Endothelial cell (in vitro differentiated cells): ENCODE results near the gene SIGLEC10. TPM values are rescaled to one million over a fixed set of nuclear protein-coding genes. Genes with fewer than 3 reads are reported as not detected.
"Not testable (repeated sequence)": the region's sequence is repeated elsewhere in the genome, so short reads cannot be mapped to it uniquely, and the experiment has no call there.

Experiments used
- DNase-seq: peaks from one replicate; pipeline ENCODE4 v3.0.0; 2021; ENCODE audit warnings: low spot score
- H3K27ac Mint-ChIP-seq: one replicate; pipeline ENCODE4 v1.8.0; 2021; ENCODE audit warnings: mixed read lengths, inconsistent platforms; ENCODE audit not compliant: unreplicated experiment
- H3K27me3 Mint-ChIP-seq: one replicate; pipeline ENCODE4 v1.8.0; 2021; ENCODE audit warnings: mild to moderate bottlenecking, moderate library complexity, mixed read lengths, inconsistent platforms; ENCODE audit not compliant: unreplicated experiment
- H3K36me3 Mint-ChIP-seq: one replicate; pipeline ENCODE4 v1.8.0; 2021; ENCODE audit warnings: mild to moderate bottlenecking, low read depth, mixed read lengths, inconsistent platforms; ENCODE audit not compliant: unreplicated experiment
- H3K4me1 Mint-ChIP-seq: one replicate; pipeline ENCODE4 v1.8.0; 2021; ENCODE audit warnings: mild to moderate bottlenecking, mixed read lengths, inconsistent platforms; ENCODE audit not compliant: unreplicated experiment
- H3K4me3 Mint-ChIP-seq: one replicate; pipeline ENCODE4 v1.8.0; 2021; ENCODE audit warnings: mild to moderate bottlenecking, mixed read lengths, inconsistent platforms; ENCODE audit not compliant: unreplicated experiment
- H3K9me3 Mint-ChIP-seq: one replicate; pipeline ENCODE4 v1.8.0; 2021; ENCODE audit warnings: mixed read lengths, inconsistent platforms; ENCODE audit not compliant: unreplicated experiment
- CTCF ChIP-seq: fragments of 200-600 bp; sonication (generic); IDR thresholded peaks from one replicate; pipeline ENCODE4 v1.5.0; 2021; ENCODE audit warnings: antibody characterized with exemption; ENCODE audit not compliant: unreplicated experiment
- total RNA-seq: library from RNA; stranded (reverse); fragmentation: NEBNext Ultra II Directional; extraction: Animal tissue kit (Norgen Biotek cat#: 25700); gene quantifications from one replicate; pipeline ENCODE4 v1.2.1, GENCODE V29; 2021; ENCODE audit not compliant: unreplicated experiment

Gene SIGLEC10
- total RNA-seq, 1 donor from 2014 or later, result not detected

DNA sequence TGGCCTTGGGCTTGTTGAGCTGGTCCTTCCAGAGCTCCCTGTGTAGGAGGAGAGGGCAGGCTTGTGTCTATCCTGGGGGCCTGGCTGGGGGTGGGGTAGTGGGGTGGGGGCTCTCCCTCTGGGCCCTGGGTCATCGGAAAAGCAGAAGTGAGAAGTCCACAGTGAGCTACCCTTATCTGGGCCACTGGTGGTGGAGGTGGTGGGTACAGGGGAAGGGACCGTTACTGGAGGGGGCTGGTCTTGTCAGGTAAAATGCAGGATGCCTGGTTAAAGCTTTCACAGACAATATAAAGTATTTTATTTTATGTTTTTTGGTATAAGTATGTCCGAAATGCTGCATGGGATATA lies 342 bp upstream of the SIGLEC10 start:
- Mint-ChIP-seq H3K27ac (no peak overlapping the region), H3K36me3 (peaks cover 4% of the 10 kb centered on the region), H3K4me3 (no peak overlapping the region), H3K9me3 (no peaks in the 10 kb centered on the region), H3K4me1 (no peaks in the 10 kb centered on the region), H3K27me3 (peaks cover 7% of the 10 kb centered on the region)
- no peak for DNase-seq
- TF ChIP-seq CTCF, result no peak

DNA sequence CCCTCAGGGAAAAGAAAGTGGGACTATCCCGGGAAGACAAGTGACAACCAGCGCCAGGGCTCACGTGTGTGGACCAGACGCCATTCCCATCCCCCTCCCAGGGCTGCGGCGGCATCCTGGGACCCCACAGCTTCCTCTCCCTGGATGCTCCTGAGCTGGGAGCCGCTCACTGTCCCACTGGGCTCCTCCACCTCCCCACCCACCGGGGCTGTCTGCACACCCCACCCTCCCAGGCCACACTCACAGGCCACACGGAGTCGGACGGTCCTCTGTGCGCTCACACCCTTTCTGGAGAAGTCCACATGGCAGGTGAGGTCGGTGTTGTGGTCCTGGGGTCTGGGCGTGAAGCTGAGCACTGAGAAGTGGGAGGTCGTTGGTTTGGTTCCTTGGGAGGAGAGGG lies 1.0 kb downstream of the SIGLEC10 start:
- not testable (repeated sequence) for H3K36me3 Mint-ChIP-seq, DNase-seq, H3K4me1 Mint-ChIP-seq, H3K4me3 Mint-ChIP-seq, H3K27me3 Mint-ChIP-seq, H3K27ac Mint-ChIP-seq, H3K9me3 Mint-ChIP-seq

GRCh38 chr19:51415187-51415586 lies 2.3 kb downstream of the SIGLEC10 start:
- Mint-ChIP-seq H3K27ac (no peak overlapping the region), H3K4me1 (no peaks in the 10 kb centered on the region), H3K36me3 (peaks cover 4% of the 10 kb centered on the region), H3K4me3 (no peak overlapping the region), H3K9me3 (no peaks in the 10 kb centered on the region), H3K27me3 (peaks cover 3% of the 10 kb centered on the region)
- DNase-seq, result no peak
- no peak for TF ChIP-seq CTCF

DNA sequence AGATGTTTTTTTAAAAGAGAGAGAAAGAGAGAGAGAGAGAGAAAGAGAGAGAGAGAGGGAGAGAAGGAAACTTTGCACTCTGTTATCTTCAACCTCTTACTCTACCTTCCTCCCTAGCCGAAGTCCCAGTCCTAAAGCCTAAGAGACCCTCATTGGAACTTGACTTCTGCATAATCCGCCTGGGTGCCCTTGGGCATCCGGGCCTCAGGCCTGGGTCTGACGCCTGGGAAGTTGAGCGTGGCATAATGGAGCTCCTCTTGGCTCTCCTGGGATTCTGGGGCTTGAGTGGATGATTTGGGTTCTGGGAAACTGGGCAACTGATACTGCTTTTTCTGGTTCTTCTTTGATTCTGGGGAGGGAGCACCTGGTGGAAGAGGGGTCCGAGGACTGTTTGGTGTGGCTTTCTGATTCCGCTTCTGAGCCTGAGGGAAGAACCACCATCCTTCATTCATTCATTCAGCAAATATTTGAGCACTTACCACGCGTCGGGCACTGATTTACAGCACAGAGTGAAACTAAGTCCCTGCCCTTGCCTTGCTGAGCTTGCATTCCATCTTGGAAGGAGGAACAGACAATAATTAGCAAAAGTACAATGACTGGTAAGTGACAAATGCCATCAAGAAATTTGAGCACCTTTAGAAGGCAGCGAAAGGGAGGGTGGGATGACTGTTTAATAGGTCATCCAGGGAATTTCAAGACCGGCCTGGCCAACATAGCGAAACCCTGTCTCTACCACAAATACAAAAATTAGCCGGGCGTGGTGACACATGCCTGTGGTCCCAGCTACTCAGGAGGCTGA lies 6.3 kb downstream of the SIGLEC10 start:
- Mint-ChIP-seq H3K27ac (no peak overlapping the region), H3K4me3 (no peak overlapping the region), H3K36me3 (no peaks in the 10 kb centered on the region), H3K9me3 (no peaks in the 10 kb centered on the region), H3K27me3 (peaks cover 3% of the 10 kb centered on the region), H3K4me1 (no peaks in the 10 kb centered on the region)
- DNase-seq, result no peak
- no peak for TF ChIP-seq CTCF

DNA sequence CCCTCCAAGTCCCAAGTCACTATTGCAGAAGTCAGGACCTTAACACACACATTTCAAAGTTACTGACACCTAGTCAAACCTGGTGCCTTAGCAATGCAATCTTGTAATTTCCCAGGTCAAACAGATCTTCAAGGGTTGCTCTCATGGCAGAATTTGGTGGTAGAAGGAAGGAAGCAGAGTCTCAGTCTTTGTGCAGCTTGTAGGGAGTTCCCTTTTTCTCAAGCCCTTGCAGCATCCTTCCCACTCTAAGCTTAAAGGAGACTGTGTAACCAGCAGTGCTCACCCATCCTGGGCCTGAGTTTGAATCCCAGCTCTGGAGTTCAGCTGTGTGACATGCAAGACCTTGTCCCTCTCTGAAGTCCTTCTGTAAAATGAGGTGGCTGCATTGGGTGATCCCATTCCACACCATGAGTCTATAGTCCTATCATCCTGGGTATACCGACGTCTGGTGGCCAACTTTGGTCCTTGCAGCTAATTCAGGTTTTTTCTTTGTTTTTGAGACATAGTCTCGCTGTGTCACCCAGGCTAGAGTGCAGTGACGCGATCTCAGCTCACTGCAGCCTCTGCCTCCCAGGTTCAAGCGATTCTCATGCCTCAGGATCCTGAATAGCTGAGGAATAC lies 9.8 kb downstream of the SIGLEC10 start:
- TF ChIP-seq CTCF, result peak; percentile 26
- H3K27ac Mint-ChIP-seq, result no peak overlapping the region

More for the DNA sequence above, 9.8 kb downstream of the SIGLEC10 start:
- Mint-ChIP-seq H3K27me3 (peaks cover 5% of the 10 kb centered on the region), H3K4me1 (no peaks in the 10 kb centered on the region), H3K36me3 (peaks cover 10% of the 10 kb centered on the region), H3K9me3 (peaks cover 12% of the 10 kb centered on the region), H3K4me3 (no peak overlapping the region)
- no peak for DNase-seq
